ENCODE results near the gene CDC14B. TPM values are rescaled to one million over a fixed set of nuclear protein-coding genes. Genes with fewer than 3 reads are reported as not detected.
A peak's percentile ranks its signal among the peaks of the same experiment; 100 is the strongest.
"Not testable (repeated sequence)": the region's sequence is repeated elsewhere in the genome, so short reads cannot be mapped to it uniquely, and the experiment has no call there.

Gene CDC14B
- polyA plus RNA-seq, 4 donors = 12.7 to 29.3 (median 27.4) TPM

- no peak for DNase-seq (ENCODE audit: low read depth in 4 of 4, low spot score in 3 of 4)
Measured at GRCh38 chr9:96596601-96597111, 23.0 kb downstream of the CDC14B start.

GRCh38 chr9:96587338-96588315 is 32.0 kb downstream of the CDC14B start:
- no peak for DNase-seq (ENCODE audit: low read depth in 4 of 4, low spot score in 3 of 4)

GRCh38 chr9:96585426-96585825 is 34.2 kb downstream of the CDC14B start:
- no peak for DNase-seq (ENCODE audit: low read depth in 4 of 4, low spot score in 3 of 4)

- not testable (repeated sequence) for DNase-seq (ENCODE audit: low read depth in 4 of 4, low spot score in 3 of 4)
Measured at GRCh38 chr9:96582199-96582598, 37.4 kb downstream of the CDC14B start.

DNA sequence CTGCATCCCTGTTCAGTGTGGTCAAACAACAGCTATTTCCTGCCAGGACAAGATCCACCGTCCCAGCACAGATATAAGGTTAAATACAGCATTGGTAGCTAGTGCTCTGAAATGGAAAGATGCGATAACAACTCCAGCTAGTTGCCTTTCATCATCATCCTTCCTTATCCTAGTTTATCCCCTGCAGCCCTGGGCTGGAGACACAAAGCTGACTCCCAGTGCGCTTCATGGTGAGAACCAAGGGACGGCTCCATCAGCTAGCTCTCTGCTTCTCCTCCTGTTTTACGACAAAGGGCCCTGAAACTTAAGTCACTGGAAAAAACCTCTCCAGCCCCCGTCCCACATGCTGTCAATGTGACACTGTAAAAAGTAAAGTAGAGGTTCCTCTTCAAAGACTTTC is 37.9 kb downstream of the CDC14B start:
- no peak for DNase-seq (ENCODE audit: low read depth in 4 of 4, low spot score in 3 of 4)

- DNase-seq (ENCODE audit: low read depth in 4 of 4, low spot score in 3 of 4) = no peak
Measured at GRCh38 chr9:96581301-96581700, 38.3 kb downstream of the CDC14B start.

GRCh38 chr9:96574931-96575351 is 44.7 kb downstream of the CDC14B start:
- DNase-seq (ENCODE audit: low read depth in 4 of 4, low spot score in 3 of 4) = no peak

GRCh38 chr9:96574455-96574854 is 45.2 kb downstream of the CDC14B start:
- no peak for DNase-seq (ENCODE audit: low read depth in 4 of 4, low spot score in 3 of 4)

GRCh38 chr9:96567203-96567700 is 52.4 kb downstream of the CDC14B start:
- peak in 1 of 4 donors; percentile 6 for DNase-seq (ENCODE audit: low read depth in 4 of 4, low spot score in 3 of 4)

DNA sequence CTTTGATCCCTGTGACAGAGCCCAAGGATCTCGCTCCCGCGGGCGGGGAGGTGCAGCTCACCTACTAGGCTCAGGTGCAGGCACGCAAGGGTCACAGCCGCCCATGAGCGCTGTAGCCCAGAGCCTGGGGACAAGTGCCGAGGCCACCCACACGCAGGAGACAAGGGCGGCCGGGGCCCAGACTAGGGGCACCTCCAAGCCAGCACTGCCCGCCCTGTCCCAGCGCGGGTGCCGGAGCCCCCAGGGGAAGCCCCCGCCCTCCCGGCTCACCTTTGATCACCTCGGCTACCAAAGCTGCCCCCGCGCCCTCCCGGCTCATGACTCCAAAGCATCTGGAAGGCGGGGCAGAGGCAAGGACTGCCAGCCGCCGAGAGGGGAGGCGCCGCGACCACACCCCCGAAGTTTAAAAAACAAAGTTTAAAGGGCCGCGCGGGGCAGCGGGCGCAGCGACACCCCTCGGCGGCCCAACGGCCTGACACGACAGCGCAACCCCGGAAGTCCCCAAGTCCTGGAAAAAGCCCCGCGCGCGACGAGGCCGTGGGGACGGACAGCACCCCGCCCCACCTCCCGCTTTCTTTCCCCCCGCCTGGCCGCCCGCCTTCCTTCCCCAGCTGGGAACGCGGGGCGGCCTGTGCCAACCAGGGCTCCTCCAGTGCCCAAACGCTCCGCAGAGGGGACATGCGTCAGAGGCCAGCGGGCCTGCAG is 53.0 kb downstream of the CDC14B start:
- DNase-seq (ENCODE audit: low read depth in 4 of 4, low spot score in 3 of 4) = peak in 1 of 4 donors; percentile 39

DNA sequence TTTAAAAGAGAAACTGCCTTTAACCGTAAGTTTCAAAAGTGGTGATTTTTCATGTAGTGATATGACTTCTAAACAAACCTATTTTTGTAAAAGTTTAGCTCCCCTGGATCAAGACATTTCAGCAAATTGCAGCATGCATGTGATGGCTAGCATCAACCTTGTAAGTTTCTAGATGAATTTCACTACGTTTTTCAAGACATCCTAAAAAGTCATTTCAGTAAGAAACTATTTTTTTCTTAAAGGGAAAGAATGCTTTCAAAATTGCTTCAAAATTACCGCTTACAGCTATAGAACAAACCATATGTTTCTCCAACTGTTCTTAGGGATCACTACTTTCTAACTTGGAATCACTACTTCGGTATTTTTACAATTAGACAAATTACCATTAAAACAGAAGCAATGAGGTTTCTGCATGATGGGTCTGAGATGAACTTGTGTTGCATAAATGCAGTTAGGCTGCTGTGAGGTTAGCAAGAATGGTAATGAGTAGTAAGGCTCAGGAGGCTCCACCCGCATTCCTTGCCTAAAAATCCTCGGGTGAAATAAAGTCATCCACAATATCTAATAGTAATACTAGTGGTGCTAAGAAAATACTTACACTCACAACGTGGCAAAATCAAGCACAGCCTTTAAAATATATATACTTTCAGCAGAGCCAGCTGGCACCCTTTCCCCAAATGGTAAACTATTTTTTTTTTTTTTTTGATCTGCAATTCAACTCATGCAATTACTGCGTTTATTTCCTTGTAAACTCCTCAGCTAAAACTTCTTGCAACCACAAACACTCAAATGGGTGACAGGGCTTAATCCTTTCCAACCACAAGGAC is 53.8 kb downstream of the CDC14B start:
- no peak for DNase-seq (ENCODE audit: low read depth in 4 of 4, low spot score in 3 of 4)

DNA sequence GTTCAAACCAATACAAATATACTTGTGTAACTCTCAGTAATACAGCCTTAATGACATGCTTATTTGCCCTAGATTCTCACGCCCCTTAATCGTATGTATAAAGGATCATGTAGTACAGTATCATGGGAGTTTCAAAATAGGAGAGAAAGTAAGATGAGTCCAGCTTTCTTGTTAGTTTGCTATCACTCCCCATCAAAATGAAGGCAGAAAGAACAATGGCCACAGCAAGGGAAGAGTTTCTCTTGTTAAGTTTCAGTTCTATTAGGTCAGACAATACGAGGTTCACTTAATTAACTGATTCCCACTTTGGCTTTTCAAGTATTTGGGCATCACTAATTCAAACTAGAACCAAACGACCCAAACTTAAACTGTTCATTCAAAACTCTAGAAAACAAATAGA is 55.4 kb downstream of the CDC14B start:
- no peak for DNase-seq (ENCODE audit: low read depth in 4 of 4, low spot score in 3 of 4)

- DNase-seq (ENCODE audit: low read depth in 4 of 4, low spot score in 3 of 4) = no peak
Measured at GRCh38 chr9:96559339-96559943, 60.2 kb downstream of the CDC14B start.

DNA sequence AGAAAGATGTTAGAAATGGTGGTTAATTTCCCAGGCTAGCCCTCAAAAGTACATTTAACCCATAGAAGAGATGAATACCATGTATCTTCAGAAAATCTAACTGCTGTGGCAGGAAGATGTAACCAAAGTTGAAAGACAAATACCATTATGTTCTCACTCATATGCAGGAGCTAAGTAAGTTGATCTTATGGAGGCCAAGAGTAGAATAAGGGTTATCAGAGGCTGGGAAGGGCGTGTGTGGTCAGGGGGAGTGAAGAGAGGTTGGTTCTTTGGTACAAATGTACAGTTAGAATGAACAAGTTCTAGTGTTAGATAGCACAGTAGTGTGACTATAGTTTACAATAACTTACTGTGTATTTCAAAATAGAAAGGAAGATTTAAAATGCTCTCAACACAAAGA is 61.7 kb downstream of the CDC14B start:
- no peak for DNase-seq (ENCODE audit: low read depth in 4 of 4, low spot score in 3 of 4)

- no peak for DNase-seq (ENCODE audit: low read depth in 4 of 4, low spot score in 3 of 4)
Measured at GRCh38 chr9:96556701-96557461, 62.8 kb downstream of the CDC14B start.

DNA sequence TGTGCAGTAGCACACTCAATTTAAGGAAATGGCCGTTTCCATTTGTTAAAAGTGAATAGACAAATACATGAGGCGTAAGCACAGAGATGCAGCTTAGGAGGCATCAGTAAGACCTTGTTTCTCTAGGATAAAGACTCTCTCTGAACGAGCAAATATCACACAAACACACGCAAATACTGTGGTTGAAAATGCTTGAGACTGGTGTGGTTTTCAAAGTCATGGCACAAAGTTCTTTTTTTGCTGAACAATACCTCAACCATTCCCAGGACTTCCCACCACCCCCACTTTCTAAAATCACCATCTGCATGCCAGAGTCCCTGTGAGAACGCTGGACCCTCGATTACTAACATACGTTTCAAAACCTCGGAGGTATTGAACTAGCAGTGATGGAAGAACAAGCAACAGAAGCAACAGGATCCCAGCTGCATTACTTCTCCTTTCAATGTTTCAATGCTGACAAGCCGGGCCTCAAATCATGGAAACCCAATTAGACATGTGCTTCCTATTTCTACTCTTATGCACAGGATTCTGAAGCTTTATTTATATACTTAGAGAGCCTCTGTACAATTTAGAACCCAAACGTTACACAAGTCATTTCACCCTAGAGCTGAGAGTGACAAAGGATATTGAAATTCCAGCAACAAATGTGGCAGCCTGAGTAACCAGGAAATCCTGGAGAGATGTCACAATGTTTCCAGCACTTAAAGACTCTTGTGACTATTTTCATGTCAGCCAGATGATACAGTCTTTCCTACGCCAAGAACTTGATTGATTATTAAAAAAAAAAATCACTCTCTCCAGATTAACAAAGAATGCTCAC is 63.9 kb downstream of the CDC14B start:
- no peak for DNase-seq (ENCODE audit: low read depth in 4 of 4, low spot score in 3 of 4)

DNA sequence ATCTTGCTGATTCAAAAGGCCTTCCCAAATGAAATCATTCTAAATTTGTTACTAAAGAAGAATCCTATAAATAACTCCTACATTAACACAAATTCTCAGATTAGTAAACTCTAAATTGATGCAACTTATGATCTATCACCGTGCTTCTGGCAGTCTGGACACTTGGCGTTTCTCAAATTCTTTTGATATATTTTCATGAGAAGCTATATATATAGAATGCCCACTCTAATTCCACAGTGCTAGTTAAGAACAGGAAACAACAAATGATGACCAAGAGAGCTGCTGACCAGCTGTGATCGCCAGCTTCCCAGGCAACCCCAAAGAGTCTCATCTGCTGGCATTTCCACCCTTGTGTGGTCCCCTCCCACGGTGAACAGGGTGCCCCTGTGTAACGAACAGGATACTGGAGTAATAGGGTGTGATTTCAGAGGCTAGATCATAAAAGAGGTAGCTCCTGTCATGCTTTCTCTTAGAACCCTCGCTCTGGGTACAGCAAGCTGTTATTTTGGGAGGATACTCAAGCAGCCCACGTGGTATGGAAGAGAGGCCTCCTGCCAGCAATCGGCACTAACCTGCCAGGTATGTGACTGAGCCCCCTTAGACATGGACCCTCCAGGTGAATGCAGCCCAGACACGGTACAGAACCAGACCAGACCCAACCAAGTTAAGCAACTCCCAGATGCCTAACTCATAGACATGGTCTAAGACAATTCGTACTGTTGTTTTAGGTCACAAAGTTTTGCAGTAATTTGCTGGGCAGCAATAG is 64.7 kb downstream of the CDC14B start:
- no peak for DNase-seq (ENCODE audit: low read depth in 4 of 4, low spot score in 3 of 4)

DNA sequence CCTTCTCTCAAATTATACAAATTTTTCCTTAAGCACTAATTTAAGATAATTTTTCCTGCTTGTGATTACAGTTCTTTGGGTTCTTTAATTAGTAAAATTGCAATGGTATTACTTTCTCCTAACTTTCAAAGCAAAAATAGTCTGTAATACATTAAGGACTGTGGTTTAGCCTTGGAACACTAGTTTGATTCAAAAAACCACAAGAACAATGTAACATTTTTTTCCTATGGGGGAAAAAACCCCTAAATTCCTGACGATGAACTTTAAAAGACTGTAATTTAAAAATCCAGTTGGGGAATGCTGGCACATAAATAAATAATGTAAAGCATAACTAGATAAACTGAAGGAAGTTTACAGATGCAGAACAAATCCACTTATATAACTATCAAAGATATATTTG is 65.3 kb downstream of the CDC14B start:
- no peak for DNase-seq (ENCODE audit: low read depth in 4 of 4, low spot score in 3 of 4)

Measured in left renal pelvis (tissue), 4 donors.